Ovary (tissue), 3 donors: ENCODE data around the gene PDIA2.

Source experiments
- POLR2A ChIP-seq: fragments of 450-650 bp; IDR thresholded peaks from one replicate; pipeline ENCODE4 v1.6.1; 2017; ENCODE audit warnings: antibody characterized with exemption, mild to moderate bottlenecking, moderate library complexity
- TF ChIP-seq, protein P1 (sequence below), 3 donors: fragments of 450-650 bp in 2 of 3; fragments of 200-600 bp in 1 of 3; IDR thresholded peaks; one replicate each; pipeline versions ENCODE4 v1.5.1 to v1.8.0; 2016 to 2022; ENCODE audit warnings: antibody characterized with exemption in 3 of 3, mild to moderate bottlenecking in 1 of 3
- donor health status: DM: no; HTN: no; CAD: no.

DNA sequence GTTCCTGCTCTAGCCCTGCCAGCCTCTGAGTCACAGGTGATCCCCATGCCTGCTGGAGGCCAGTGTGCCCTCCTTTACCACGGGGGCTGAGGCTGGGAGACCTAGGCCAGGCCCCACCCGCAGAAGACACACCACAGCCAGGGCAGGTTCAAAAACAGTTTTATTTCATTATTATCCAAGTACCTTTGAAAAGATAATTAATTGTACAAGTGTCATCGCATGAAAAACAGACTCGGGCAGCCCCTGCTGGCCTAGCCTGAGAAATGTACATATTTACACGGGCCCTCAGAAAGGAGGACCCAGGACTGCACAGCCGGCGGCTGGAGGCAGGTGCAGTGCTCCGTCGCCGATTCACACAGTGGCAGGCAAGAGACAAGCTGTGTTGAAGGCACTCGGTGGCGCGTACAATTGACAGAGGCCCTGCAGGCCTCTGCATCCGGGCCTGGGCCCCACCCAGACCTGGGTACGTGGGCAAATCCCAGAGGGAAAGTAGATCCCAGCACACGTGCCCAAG, 4.4 kb downstream of the PDIA2 start:
- no peak for TF ChIP-seq POLR2A
- TF ChIP-seq, protein P1, sequence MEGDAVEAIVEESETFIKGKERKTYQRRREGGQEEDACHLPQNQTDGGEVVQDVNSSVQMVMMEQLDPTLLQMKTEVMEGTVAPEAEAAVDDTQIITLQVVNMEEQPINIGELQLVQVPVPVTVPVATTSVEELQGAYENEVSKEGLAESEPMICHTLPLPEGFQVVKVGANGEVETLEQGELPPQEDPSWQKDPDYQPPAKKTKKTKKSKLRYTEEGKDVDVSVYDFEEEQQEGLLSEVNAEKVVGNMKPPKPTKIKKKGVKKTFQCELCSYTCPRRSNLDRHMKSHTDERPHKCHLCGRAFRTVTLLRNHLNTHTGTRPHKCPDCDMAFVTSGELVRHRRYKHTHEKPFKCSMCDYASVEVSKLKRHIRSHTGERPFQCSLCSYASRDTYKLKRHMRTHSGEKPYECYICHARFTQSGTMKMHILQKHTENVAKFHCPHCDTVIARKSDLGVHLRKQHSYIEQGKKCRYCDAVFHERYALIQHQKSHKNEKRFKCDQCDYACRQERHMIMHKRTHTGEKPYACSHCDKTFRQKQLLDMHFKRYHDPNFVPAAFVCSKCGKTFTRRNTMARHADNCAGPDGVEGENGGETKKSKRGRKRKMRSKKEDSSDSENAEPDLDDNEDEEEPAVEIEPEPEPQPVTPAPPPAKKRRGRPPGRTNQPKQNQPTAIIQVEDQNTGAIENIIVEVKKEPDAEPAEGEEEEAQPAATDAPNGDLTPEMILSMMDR (IDR thresholded peaks at IDR 0.05) = no peak
